ENCODE measurements around the gene CAPZA1. TPM values are rescaled to one million over a fixed set of nuclear protein-coding genes. Genes with fewer than 3 reads are reported as not detected.

CAPZA1 gene
- polyA plus RNA-seq, 1 of the 3 experiments (the other 2 are of a cell fraction): 50.8 TPM

DNA sequence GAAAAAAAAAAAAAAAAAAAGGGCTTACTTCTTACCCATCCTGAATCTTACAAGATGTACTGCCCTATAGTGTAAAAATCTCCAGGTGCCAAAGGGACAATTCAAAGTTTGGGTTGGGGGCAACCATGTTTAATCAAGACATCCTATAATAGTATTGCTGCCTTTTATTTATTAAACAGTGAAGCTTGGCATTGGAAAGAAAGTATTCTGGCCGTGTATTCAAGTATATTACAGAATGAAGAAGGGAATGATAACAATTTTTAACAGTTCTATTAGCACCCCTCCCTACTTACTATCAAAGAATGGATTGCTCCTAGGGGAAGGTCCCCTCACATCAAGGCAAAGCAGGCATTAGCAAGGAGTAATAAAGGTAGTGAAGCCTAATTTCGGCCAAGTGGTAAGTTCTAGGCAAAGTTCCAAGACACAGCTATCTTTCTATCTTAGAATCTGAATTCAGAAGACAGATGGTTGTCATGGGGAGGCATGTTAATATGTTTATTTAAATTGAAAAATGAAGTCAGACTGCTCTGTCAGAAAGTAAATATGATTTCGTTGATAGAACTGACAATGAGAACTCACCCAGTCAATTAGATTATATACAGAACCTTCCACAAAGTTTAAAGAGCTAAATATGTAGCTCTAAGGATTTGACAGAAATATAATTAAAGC lies 25.3 kb upstream of the CAPZA1 start:
- Histone ChIP-seq H3K9ac (no peak overlapping the region), H4K20me1 (ENCODE audit: insufficient read depth) (no peaks in the 10 kb centered on the region), H3K27me3 (ENCODE audit: insufficient read depth) (no peaks in the 10 kb centered on the region), H3K79me2 (ENCODE audit: insufficient read depth) (no peaks in the 10 kb centered on the region), H3K4me3 (ENCODE audit: low read depth in 2 of 2, low read length in 1 of 2) (no peak overlapping the region), H3F3A (replicated peaks; ENCODE audit: insufficient read depth) (peaks cover 3% of the 10 kb centered on the region), H2AFZ (ENCODE audit: low read depth) (no peak overlapping the region), H3K9me2 (no peaks in the 10 kb centered on the region), H3K4me1 (ENCODE audit: control insufficient read depth in 1 of 2, insufficient read depth in 2 of 2, low read depth in 1 of 2, low read length in 1 of 2) (peaks cover 10 to 12% of the 10 kb centered on the region in 2 experiments; a peak in 3 of 4 replicates), H3K4me2 (no peak overlapping the region), H3K27ac (ENCODE audit: low read depth in 2 of 2, low read length in 1 of 2) (peak overlapping the region; percentile 12 to 13; a peak in 1 of 4 replicates), H3K36me3 (replicated peaks in 1 of 2; ENCODE audit: control insufficient read depth in 1 of 2, insufficient read depth in 2 of 2, low read length in 1 of 2) (peaks cover 36 to 65% of the 10 kb centered on the region in 2 experiments), H3K9me3 (0 out of 2 replicates have a peak, but pooled peaks cover 5% of the 10 kb centered on the region)
- POLR2A ChIA-PET: no interaction called here
- CTCF ChIA-PET: interaction anchor here (0.8 to 1.6 kb wide), 3 partner anchors 15 to 203 kb away, joined by 3 to 4 read pairs (median 3); no protein-coding TSS in a partner anchor
- 19% methylated on average over 3 of the region's 3 CpGs for WGBS (ENCODE audit: low lambda C conversion rate)
- TF ChIP-seq GATA2 (CRISPR knock-in tag; IDR thresholded peaks at IDR 0.05) (no peak; the same call in 1 of the 2 replicates), MAX (IDR thresholded peaks at IDR 0.05; ENCODE audit: low read depth) (no peak), YY1 (IDR thresholded peaks at IDR 0.05; ENCODE audit: low read depth) (no peak), TEAD4 (IDR thresholded peaks at IDR 0.05; ENCODE audit: borderline replicate concordance, insufficient read depth) (peak; percentile 25; the same call in 1 of the 2 replicates), NRF1 (IDR thresholded peaks at IDR 0.05; ENCODE audit: low read depth, low read length) (no peak), IRF3 (IDR thresholded peaks at IDR 0.05; ENCODE audit: low read depth, low read length) (no peak), EP300 (IDR thresholded peaks at IDR 0.05; ENCODE audit: borderline replicate concordance in 1 of 2, low read depth in 1 of 2, low read length in 1 of 2) (peak; percentile 39 to 57; a peak in 3 of 4 replicates), TAF1 (IDR thresholded peaks at IDR 0.05; ENCODE audit: borderline replicate concordance, low read depth, low read length) (no peak), RXRA (IDR thresholded peaks at IDR 0.05; ENCODE audit: borderline replicate concordance, low read depth) (no peak), TCF12 (IDR thresholded peaks at IDR 0.05) (peak; percentile 57; the same call in 1 of the 2 replicates), SMC3 (IDR thresholded peaks at IDR 0.05; ENCODE audit: low read depth, low read length) (no peak), JUND (IDR thresholded peaks at IDR 0.05) (peak; percentile 39; the same call in 1 of the 2 replicates), EZH2phosphoT487 (IDR thresholded peaks at IDR 0.05; ENCODE audit: borderline replicate concordance, low read depth) (no peak), CHD2 (IDR thresholded peaks at IDR 0.05; ENCODE audit: low read length, partially characterized antibody) (no peak), RCOR1 (IDR thresholded peaks at IDR 0.05; ENCODE audit: low read length) (0 out of 2 replicates have a peak, but pooled peaks have one; percentile 20)
- TF ChIP-seq, protein P1, sequence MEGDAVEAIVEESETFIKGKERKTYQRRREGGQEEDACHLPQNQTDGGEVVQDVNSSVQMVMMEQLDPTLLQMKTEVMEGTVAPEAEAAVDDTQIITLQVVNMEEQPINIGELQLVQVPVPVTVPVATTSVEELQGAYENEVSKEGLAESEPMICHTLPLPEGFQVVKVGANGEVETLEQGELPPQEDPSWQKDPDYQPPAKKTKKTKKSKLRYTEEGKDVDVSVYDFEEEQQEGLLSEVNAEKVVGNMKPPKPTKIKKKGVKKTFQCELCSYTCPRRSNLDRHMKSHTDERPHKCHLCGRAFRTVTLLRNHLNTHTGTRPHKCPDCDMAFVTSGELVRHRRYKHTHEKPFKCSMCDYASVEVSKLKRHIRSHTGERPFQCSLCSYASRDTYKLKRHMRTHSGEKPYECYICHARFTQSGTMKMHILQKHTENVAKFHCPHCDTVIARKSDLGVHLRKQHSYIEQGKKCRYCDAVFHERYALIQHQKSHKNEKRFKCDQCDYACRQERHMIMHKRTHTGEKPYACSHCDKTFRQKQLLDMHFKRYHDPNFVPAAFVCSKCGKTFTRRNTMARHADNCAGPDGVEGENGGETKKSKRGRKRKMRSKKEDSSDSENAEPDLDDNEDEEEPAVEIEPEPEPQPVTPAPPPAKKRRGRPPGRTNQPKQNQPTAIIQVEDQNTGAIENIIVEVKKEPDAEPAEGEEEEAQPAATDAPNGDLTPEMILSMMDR (IDR thresholded peaks at IDR 0.05): no peak
- TF ChIP-seq, protein P2, sequence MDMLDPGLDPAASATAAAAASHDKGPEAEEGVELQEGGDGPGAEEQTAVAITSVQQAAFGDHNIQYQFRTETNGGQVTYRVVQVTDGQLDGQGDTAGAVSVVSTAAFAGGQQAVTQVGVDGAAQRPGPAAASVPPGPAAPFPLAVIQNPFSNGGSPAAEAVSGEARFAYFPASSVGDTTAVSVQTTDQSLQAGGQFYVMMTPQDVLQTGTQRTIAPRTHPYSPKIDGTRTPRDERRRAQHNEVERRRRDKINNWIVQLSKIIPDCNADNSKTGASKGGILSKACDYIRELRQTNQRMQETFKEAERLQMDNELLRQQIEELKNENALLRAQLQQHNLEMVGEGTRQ (IDR thresholded peaks at IDR 0.05; ENCODE audit: borderline replicate concordance, low read depth, low read length): no peak
- TF ChIP-seq, protein P3, sequence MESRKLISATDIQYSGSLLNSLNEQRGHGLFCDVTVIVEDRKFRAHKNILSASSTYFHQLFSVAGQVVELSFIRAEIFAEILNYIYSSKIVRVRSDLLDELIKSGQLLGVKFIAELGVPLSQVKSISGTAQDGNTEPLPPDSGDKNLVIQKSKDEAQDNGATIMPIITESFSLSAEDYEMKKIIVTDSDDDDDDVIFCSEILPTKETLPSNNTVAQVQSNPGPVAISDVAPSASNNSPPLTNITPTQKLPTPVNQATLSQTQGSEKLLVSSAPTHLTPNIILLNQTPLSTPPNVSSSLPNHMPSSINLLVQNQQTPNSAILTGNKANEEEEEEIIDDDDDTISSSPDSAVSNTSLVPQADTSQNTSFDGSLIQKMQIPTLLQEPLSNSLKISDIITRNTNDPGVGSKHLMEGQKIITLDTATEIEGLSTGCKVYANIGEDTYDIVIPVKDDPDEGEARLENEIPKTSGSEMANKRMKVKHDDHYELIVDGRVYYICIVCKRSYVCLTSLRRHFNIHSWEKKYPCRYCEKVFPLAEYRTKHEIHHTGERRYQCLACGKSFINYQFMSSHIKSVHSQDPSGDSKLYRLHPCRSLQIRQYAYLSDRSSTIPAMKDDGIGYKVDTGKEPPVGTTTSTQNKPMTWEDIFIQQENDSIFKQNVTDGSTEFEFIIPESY (IDR thresholded peaks at IDR 0.05; ENCODE audit: borderline replicate concordance, low read depth): no peak
- TF ChIP-seq, protein P4, sequence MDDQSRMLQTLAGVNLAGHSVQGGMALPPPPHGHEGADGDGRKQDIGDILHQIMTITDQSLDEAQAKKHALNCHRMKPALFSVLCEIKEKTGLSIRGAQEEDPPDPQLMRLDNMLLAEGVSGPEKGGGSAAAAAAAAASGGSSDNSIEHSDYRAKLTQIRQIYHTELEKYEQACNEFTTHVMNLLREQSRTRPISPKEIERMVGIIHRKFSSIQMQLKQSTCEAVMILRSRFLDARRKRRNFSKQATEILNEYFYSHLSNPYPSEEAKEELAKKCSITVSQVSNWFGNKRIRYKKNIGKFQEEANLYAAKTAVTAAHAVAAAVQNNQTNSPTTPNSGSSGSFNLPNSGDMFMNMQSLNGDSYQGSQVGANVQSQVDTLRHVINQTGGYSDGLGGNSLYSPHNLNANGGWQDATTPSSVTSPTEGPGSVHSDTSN (IDR thresholded peaks at IDR 0.05): peak; percentile 77
- peak; percentile 5 for DNase-seq

Measured in SK-N-SH (cell line).